Brain microvascular endothelial cell (primary cell): ENCODE measurements around the gene PWWP2B.

Experiments
- DNase-seq: peaks from one replicate; pipeline ENCODE4 v3.0.0-alpha.2; 2020
- H3K27ac ChIP-seq: fragments of 250-450 bp; sonication (Bioruptor Pico); 2 replicates; pipeline ENCODE4 v1.5.1; 2020; ENCODE audit warnings: mild to moderate bottlenecking, moderate library complexity
- H3K27me3 ChIP-seq: fragments of 250-450 bp; sonication (Bioruptor Pico); replicated peaks from 2 replicates; pipeline ENCODE4 v1.5.1; 2020; ENCODE audit warnings: mild to moderate bottlenecking
- H3K36me3 ChIP-seq: fragments of 250-450 bp; sonication (Bioruptor Pico); replicated peaks from 2 replicates; pipeline ENCODE4 v1.5.1; 2020; ENCODE audit warnings: mild to moderate bottlenecking
- H3K4me3 ChIP-seq: 2 replicates; pipeline ENCODE4 v1.5.1; 2011; ENCODE audit warnings: low read depth, mild to moderate bottlenecking, control low read depth, low read length, moderate library complexity
- in situ Hi-C: cut with HindIII; loops from 2 replicates; pipeline ENCODE4 v1.10.0; 2017; ENCODE audit warnings: low sequenced_read_pairs, low pct_ligation_motif_present
- TF ChIP-seq, protein P1 (sequence below): IDR thresholded peaks from 2 replicates; pipeline ENCODE4 v1.5.1; 2011; ENCODE audit warnings: low read depth, mild to moderate bottlenecking, moderate library complexity, low read length, control low read depth, inconsistent platforms; ENCODE audit errors: missing control alignments

The PWWP2B gene

DNA sequence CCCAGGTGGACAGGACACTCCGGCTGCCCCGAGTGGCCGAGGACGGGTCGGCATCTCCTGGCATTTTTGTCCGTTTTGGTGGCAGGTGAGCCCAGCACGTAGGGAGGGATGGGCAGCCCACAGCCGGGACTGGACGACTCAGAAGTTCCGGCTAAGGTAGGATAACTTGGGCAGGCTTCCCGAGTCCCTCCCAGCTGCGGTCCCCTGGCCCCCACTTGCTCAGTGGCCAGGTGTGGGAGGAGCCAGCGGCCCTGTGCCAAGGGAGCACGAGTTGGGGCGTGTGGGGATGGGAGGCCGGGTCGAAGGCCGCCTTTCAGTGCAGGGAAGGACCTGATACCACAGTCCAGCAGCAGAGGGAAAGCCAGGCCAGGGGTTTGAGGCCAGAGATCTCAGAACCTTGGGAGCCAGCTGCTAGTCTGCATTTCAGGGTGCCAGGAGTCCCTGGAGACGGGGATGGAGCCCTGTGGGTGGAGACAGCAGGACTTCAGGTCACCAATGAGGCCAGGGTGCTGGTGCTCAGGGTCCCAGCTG, 58.5 kb downstream of the PWWP2B start:
- Histone ChIP-seq H3K36me3 (no peaks in the 10 kb centered on the region), H3K27me3 (no peaks in the 10 kb centered on the region), H3K27ac (no peak overlapping the region), H3K4me3 (no peak overlapping the region)
- in situ Hi-C loops = no loop called here
- no peak for DNase-seq
- TF ChIP-seq, protein P1, sequence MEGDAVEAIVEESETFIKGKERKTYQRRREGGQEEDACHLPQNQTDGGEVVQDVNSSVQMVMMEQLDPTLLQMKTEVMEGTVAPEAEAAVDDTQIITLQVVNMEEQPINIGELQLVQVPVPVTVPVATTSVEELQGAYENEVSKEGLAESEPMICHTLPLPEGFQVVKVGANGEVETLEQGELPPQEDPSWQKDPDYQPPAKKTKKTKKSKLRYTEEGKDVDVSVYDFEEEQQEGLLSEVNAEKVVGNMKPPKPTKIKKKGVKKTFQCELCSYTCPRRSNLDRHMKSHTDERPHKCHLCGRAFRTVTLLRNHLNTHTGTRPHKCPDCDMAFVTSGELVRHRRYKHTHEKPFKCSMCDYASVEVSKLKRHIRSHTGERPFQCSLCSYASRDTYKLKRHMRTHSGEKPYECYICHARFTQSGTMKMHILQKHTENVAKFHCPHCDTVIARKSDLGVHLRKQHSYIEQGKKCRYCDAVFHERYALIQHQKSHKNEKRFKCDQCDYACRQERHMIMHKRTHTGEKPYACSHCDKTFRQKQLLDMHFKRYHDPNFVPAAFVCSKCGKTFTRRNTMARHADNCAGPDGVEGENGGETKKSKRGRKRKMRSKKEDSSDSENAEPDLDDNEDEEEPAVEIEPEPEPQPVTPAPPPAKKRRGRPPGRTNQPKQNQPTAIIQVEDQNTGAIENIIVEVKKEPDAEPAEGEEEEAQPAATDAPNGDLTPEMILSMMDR = no peak

DNA sequence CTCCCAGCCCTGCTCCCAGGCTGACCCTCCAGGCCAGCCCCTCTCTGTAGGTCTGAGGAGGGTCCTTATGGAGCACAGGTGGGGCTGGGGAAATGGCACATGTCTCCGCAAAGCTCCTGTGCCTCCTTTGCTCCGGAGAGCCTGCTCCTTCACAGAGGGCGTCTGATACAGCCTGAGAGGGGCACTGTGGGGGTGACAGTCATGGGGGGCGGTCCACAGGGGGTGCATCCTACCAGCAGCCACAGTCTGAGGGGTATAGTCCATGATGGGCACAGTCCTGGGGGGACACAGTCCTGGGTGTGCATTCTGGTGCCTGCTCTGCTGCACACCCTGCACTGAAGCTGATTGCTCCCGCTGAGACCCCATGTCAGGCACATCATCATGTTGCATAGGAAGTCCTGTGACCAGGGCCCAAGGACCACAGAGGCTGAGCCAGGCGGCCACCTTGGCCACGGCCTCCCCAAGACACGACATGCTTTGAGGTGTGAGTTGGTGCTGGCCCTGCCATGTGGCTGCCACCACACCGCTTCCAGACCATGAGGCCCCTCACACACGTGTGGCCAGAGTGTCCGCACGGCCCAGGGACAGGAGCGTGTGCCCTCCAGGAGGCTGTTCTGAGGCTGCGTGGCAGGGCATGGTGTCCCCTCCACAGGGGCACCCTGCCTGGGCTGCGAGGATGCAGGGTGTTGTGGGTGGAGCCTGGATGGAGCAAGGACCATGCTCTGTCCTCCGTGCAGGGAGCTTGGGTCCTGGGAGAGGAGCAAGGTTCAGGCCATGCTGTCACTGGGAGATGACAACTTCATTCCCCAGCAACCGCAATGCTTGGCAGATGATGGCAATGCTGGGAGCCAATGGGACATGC, 59.2 kb downstream of the PWWP2B start:
- no peak overlapping the region for H3K27ac ChIP-seq
- no peak for DNase-seq
- no peaks in the 10 kb centered on the region for H3K36me3 ChIP-seq
- no peaks in the 10 kb centered on the region for H3K27me3 ChIP-seq
- H3K4me3 ChIP-seq = no peak overlapping the region
- TF ChIP-seq, protein P1 = no peak
- in situ Hi-C loops = no loop called here

DNA sequence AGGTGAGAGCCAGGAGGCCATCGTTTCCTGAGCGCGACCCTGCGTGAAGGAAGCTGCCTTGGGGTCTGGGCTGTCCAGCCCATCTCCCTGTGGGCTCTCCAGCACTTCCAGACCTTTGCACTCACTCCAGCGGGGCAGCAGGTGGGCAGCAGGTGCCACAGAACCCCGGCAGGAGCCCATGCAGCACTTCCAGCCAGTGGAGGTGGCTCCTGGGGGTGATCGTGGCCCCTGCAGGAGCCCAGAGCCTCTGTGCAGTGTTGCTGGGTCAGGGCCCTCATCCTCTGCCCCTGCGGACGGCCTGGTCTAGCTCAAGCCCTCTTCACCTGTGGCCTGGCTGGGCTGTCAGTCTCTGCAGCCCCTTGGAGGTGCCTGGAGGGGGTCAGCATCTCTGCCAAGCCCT, 59.9 kb downstream of the PWWP2B start:
- in situ Hi-C loops = no loop called here
- DNase-seq = no peak
- TF ChIP-seq, protein P1 = no peak
- Histone ChIP-seq H3K27me3 (no peaks in the 10 kb centered on the region), H3K27ac (no peak overlapping the region), H3K36me3 (no peaks in the 10 kb centered on the region), H3K4me3 (no peak overlapping the region)

DNA sequence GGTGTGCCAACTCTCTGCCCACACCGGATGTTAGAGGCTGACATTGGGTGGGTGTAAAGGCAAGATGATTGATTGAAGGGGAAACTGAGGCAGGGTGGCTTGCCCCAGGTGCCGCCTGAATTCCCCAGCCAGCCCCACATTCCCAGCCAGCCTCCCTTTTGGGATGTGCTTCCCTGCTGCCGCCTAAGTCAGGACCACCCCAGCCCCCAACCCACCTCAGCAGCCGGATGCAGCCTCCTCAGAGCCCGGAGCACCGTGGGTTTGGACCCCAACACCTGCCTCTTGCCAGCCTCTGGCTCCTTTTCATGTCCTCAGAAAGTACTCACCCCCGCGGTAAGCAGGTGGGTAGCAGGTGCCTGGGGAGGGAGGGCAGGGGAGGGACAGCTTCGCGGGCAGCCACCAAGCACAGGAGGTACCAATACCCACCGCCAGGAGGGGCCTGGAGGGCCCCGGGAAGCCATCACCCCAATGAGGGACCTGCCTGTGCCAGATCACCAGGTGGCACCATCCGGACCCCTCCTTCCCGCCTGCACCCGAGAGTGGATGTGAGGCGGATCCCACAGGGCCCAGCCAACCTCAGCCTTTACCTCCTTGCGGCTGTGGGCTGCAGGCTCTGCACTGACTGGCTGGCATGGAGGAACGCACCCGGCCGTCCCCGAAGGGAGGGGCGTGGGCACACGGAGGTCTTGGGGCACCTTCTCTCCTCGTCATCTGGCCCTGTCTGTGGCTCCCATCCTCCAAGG, 60.5 kb downstream of the PWWP2B start:
- H3K27me3 ChIP-seq = no peaks in the 10 kb centered on the region
- no peak overlapping the region for H3K4me3 ChIP-seq
- in situ Hi-C loops = no loop called here
- no peak for DNase-seq
- no peaks in the 10 kb centered on the region for H3K36me3 ChIP-seq
- no peak overlapping the region for H3K27ac ChIP-seq
- TF ChIP-seq, protein P1 = no peak

DNA sequence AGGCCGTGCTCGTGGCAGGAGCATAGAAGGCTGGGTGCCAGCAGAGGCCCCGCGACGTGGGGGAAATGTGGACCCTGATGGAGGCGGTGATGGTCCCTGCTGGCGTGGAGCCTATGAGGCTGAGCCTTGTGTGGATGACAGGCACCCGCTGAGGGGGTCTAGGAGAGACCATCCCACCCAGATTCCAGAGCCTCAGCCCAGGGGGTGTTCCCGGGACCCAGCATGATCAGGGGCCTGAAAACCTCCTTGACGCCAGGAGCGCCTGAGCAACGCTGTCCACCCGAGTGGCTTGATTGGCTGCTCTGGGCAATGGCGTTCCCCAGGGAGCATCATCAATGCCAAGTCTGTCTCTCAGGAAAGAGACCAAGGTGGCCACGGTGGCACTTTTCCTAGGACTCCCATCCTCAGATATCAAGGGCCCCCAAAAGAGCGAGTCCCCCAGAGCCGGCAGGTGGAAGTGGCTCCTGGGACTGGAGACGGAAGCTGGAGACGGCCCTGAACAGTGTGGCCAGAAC, 61.1 kb downstream of the PWWP2B start:
- Histone ChIP-seq H3K27ac (no peak overlapping the region), H3K36me3 (no peaks in the 10 kb centered on the region), H3K4me3 (no peak overlapping the region), H3K27me3 (no peaks in the 10 kb centered on the region)
- in situ Hi-C loops = no loop called here
- TF ChIP-seq, protein P1 = no peak
- no peak for DNase-seq
